HCT116 (cell line): ENCODE measurements around the gene ZNF618. TPM values are rescaled to one million over a fixed set of nuclear protein-coding genes. Genes with fewer than 3 reads are reported as not detected.

Experiments used
- ATAC-seq: fragments of 200-7000 bp; cut with Tn5 transposase; 2 replicates; pipeline ENCODE4 v1.9.1; 2020; ENCODE audit warnings: mild to moderate bottlenecking, moderate library complexity
- BruUV-seq: library from RNA; stranded (reverse); fragments of 400-500 nt; replicated peaks from 2 replicates; lab custom pipeline; 2021; lab: Mats Ljungman, UMichigan
- CTCF ChIA-PET: fragments of 300-600 bp; sonication (Branson Sonifier 250); formaldehyde crosslinking; loops from one replicate; lab custom pipeline; 2021; ENCODE audit warnings: antibody characterized with exemption; lab: Charles Lee
- POLR2A ChIA-PET: fragments of 300-600, 350-600 bp; sonication (Branson Sonifier 250); formaldehyde crosslinking; loops from one replicate; lab custom pipeline; 2021; ENCODE audit warnings: antibody characterized with exemption; lab: Charles Lee
- RAD21 ChIA-PET, 2 experiments: fragments of 300-600 bp; sonication (Branson Sonifier 250); formaldehyde crosslinking; loops; one replicate each; lab custom pipeline; 2023; ENCODE audit warnings: low total read pairs in 2 of 2; ENCODE audit not compliant: uncharacterized antibody in 2 of 2, unreplicated experiment in 2 of 2, low non-redundant PET in 1 of 2; lab: Charles Lee
- DNase-seq: peaks from one replicate; pipeline ENCODE4 v3.0.0-alpha.2; 2010; ENCODE audit warnings: low read depth, low spot score
- H2AFZ ChIP-seq: fragments of 200-600 bp; shearing (Covaris generic), sonication (generic); 2 replicates; pipeline ENCODE4 v1.6.1; 2017; ENCODE audit warnings: low read depth, mixed run types, mixed read lengths, antibody characterized with exemption, low read length; ENCODE audit not compliant: poor library complexity, severe bottlenecking
- H3K27ac ChIP-seq: 2 replicates; pipeline ENCODE4 v1.5.1; 2012; ENCODE audit warnings: low read depth, low read length
- H3K27me3 ChIP-seq: fragments of 200-600 bp; sonication (generic); 2 replicates; pipeline ENCODE4 v1.6.1; 2016; ENCODE audit warnings: mixed run types, low read length, mixed read lengths; ENCODE audit not compliant: insufficient read depth
- H3K36me3 ChIP-seq, 2 experiments: fragments of 200-500 bp in 1 of 2; fragments of 200-600 bp in 1 of 2; sonication (Bioruptor generic) in 1 of 2; sonication (generic) in 1 of 2; 2 replicates each; pipeline versions ENCODE4 v1.5.1 to v1.6.1; 2014 to 2016; ENCODE audit warnings: low read length in 2 of 2, inconsistent platforms in 1 of 2, mixed read lengths in 1 of 2, mixed run types in 1 of 2; ENCODE audit not compliant: insufficient read depth in 2 of 2, control insufficient read depth in 1 of 2
- H3K4me1 ChIP-seq, 2 experiments: fragments of 200-600 bp in 1 of 2; sonication (generic) in 1 of 2; 2 replicates each; pipeline versions ENCODE4 v1.5.1 to v1.6.1; 2012 to 2017; ENCODE audit warnings: low read length in 2 of 2, inconsistent platforms in 1 of 2, mild to moderate bottlenecking in 1 of 2, mixed read lengths in 1 of 2, mixed run types in 1 of 2, moderate library complexity in 1 of 2; ENCODE audit not compliant: insufficient read depth in 2 of 2, control insufficient read depth in 1 of 2
- H3K4me2 ChIP-seq: fragments of 200-600 bp; sonication (generic); 2 replicates; pipeline ENCODE4 v1.6.1; 2017; ENCODE audit warnings: mixed run types, low read length, mixed read lengths
- H3K4me3 ChIP-seq, 2 experiments: fragments of 200-600 bp in 1 of 2; sonication (generic) in 1 of 2; replicated peaks in 1 of 2; 2 replicates each; pipeline ENCODE4 v1.5.1; 2011 to 2016; ENCODE audit warnings: low read length in 2 of 2, control low read depth in 1 of 2, low read depth in 1 of 2, mild to moderate bottlenecking in 1 of 2, mixed read lengths in 1 of 2, mixed run types in 1 of 2
- H3K79me2 ChIP-seq: fragments of 200-600 bp; sonication (generic); 2 replicates; pipeline ENCODE4 v1.6.1; 2017; ENCODE audit warnings: mild to moderate bottlenecking, mixed run types, low read length, moderate library complexity, mixed read lengths; ENCODE audit not compliant: insufficient read depth
- H3K9ac ChIP-seq: fragments of 200-600 bp; sonication (generic); 2 replicates; pipeline ENCODE4 v1.6.1; 2016; ENCODE audit warnings: low read length, mixed read lengths
- H3K9me2 ChIP-seq: fragments of 200-600 bp; sonication (generic), shearing (Covaris generic); 2 replicates; pipeline ENCODE4 v1.6.1; 2017; ENCODE audit warnings: mixed run types, mild to moderate bottlenecking, moderate library complexity; ENCODE audit not compliant: insufficient read depth
- H3K9me3 ChIP-seq, 2 experiments: fragments of 200-500 bp in 1 of 2; fragments of 200-600 bp in 1 of 2; sonication (Bioruptor generic) in 1 of 2; sonication (generic) in 1 of 2; 2 replicates each; pipeline ENCODE4 v1.6.1; 2014 to 2017; ENCODE audit warnings: low read length in 2 of 2, mixed read lengths in 2 of 2, inconsistent platforms in 1 of 2, low read depth in 1 of 2, mild to moderate bottlenecking in 1 of 2, mixed run types in 1 of 2, moderate library complexity in 1 of 2; ENCODE audit not compliant: control insufficient read depth in 1 of 2, insufficient read depth in 1 of 2
- H4K20me1 ChIP-seq: fragments of 200-600 bp; sonication (generic), shearing (Covaris generic); 2 replicates; pipeline ENCODE4 v1.6.1; 2017; ENCODE audit warnings: mixed run types, mild to moderate bottlenecking, moderate library complexity; ENCODE audit not compliant: insufficient read depth
- ATF3 ChIP-seq: IDR thresholded peaks from 2 replicates; pipeline ENCODE4 v1.6.1; 2012
- CBX3 ChIP-seq: IDR thresholded peaks from 2 replicates; pipeline ENCODE4 v1.6.1; 2012; ENCODE audit warnings: low read depth
- CEBPB ChIP-seq: IDR thresholded peaks from 2 replicates; pipeline ENCODE4 v1.6.1; 2012; ENCODE audit warnings: low read depth
- EGR1 ChIP-seq: IDR thresholded peaks from 2 replicates; pipeline ENCODE4 v1.6.1; 2012; ENCODE audit warnings: low read depth
- EZH2phosphoT487 ChIP-seq: fragments of 200-600 bp; IDR thresholded peaks from 2 replicates; pipeline ENCODE4 v1.6.1; 2018; ENCODE audit warnings: antibody characterized with exemption, borderline replicate concordance
- FOSL1 ChIP-seq: IDR thresholded peaks from 2 replicates; pipeline ENCODE4 v1.6.1; 2012; ENCODE audit warnings: low read depth
- JUND ChIP-seq: IDR thresholded peaks from 2 replicates; pipeline ENCODE4 v1.6.1; 2012
- MAX ChIP-seq: IDR thresholded peaks from 2 replicates; pipeline ENCODE4 v1.6.1; 2012
- POLR2A ChIP-seq: IDR thresholded peaks from 2 replicates; pipeline ENCODE4 v1.7.0; 2011; ENCODE audit warnings: borderline replicate concordance; ENCODE audit not compliant: insufficient read depth, insufficient read length; ENCODE audit errors: extremely low read depth
- RAD21 ChIP-seq: IDR thresholded peaks from 2 replicates; pipeline ENCODE4 v1.6.1; 2012; ENCODE audit warnings: low read depth, mild to moderate bottlenecking
- SIN3A ChIP-seq: IDR thresholded peaks from 2 replicates; pipeline ENCODE4 v1.6.1; 2012; ENCODE audit warnings: low read depth
- SRF ChIP-seq: IDR thresholded peaks from 2 replicates; pipeline ENCODE4 v1.6.1; 2012; ENCODE audit warnings: low read depth
- ZBTB33 ChIP-seq: IDR thresholded peaks from 2 replicates; pipeline ENCODE4 v1.6.1; 2011; ENCODE audit warnings: mild to moderate bottlenecking, low read length, moderate library complexity; ENCODE audit not compliant: insufficient replicate concordance; ENCODE audit errors: extremely low read depth
- ZFX ChIP-seq: fragments of 450-650 bp; IDR thresholded peaks from 2 replicates; pipeline ENCODE4 v1.6.1; 2017
- ZNF274 ChIP-seq: fragments of 200-500 bp; sonication (Bioruptor generic); IDR thresholded peaks from 2 replicates; pipeline ENCODE4 v1.6.1; 2014; ENCODE audit warnings: mild to moderate bottlenecking, low read depth, low read length, inconsistent platforms
- intact Hi-C: fragments of 100-400 bp; cut with micrococcal nuclease; formaldehyde crosslinking; loops from 2 replicates; pipeline ENCODE4 v1.10.0; 2022
- total RNA-seq: library from RNA; stranded (reverse); gene quantifications from one replicate; pipeline ENCODE4 v1.2.1, GENCODE V29; 2021; ENCODE audit not compliant: unreplicated experiment

Gene ZNF618
- total RNA-seq, 1 experiment from 2014 or later, result 13.5 TPM

GRCh38 chr9:114005371-114006154 is 129.5 kb downstream of the ZNF618 start:
- ChIA-PET POLR2A (no interaction called here), RAD21 (no interaction called here), CTCF (no interaction called here)
- Histone ChIP-seq H3K27ac (no peak overlapping the region), H4K20me1 (no peaks in the 10 kb centered on the region), H3K4me3 (no peak overlapping the region), H3K79me2 (no peaks in the 10 kb centered on the region), H3K9me3 (no peaks in the 10 kb centered on the region), H3K9ac (no peak overlapping the region), H3K36me3 (no peaks in the 10 kb centered on the region), H3K4me1 (no peaks in the 10 kb centered on the region), H3K27me3 (no peaks in the 10 kb centered on the region), H3K4me2 (no peak overlapping the region), H2AFZ (no peak overlapping the region), H3K9me2 (no peaks in the 10 kb centered on the region)
- no TSS peak for BruUV-seq
- ATAC-seq (no peak), DNase-seq (no peak)
- intact Hi-C loops, result no loop called here
- no peak for TF ChIP-seq ZFX
- no peak for TF ChIP-seq SRF
- no peak for TF ChIP-seq ZNF274
- no peak for TF ChIP-seq JUND
- TF ChIP-seq EGR1, result no peak
- no peak for TF ChIP-seq MAX
- no peak for TF ChIP-seq POLR2A
- no peak for TF ChIP-seq RAD21
- TF ChIP-seq CEBPB, result no peak
- TF ChIP-seq ATF3, result no peak
- TF ChIP-seq CBX3, result no peak
- TF ChIP-seq ZBTB33, result no peak
- no peak for TF ChIP-seq FOSL1
- no peak for TF ChIP-seq EZH2phosphoT487
- TF ChIP-seq SIN3A, result no peak
